ENCODE measurements around the gene PEX12.
"Not testable (repeated sequence)": the region's sequence is repeated elsewhere in the genome, so short reads cannot be mapped to it uniquely, and the experiment has no call there.

PEX12 gene

GRCh38 chr17:35578197-35578928 is at the start of gene PEX12:
PEX12 (minus strand) TSS chr17:35578571; CDS start chr17:35578021, 550 bp downstream.
- peak; percentile 81 for DNase-seq

- no peak for DNase-seq
These were observed 49.0 kb upstream of the PEX12 start for GRCh38 chr17:35627417-35627816.

GRCh38 chr17:35621768-35622167 is 43.4 kb upstream of the PEX12 start:
- DNase-seq, result no peak

GRCh38 chr17:35618628-35619027 is 40.3 kb upstream of the PEX12 start:
- no peak for DNase-seq

- no peak for DNase-seq
These were observed 39.1 kb upstream of the PEX12 start for GRCh38 chr17:35617505-35617904.

- DNase-seq, result no peak
These were observed 38.2 kb upstream of the PEX12 start for GRCh38 chr17:35616536-35616935.

- no peak for DNase-seq
These were observed 36.4 kb upstream of the PEX12 start for GRCh38 chr17:35614810-35615209.

GRCh38 chr17:35612924-35613521 is 34.7 kb upstream of the PEX12 start:
- peak; percentile 36 for DNase-seq

- DNase-seq, result not testable (repeated sequence)
These were observed 32.4 kb upstream of the PEX12 start for GRCh38 chr17:35610746-35611145.

- no peak for DNase-seq
These were observed 31.5 kb upstream of the PEX12 start for GRCh38 chr17:35609831-35610230.

GRCh38 chr17:35607239-35607847 is 29.0 kb upstream of the PEX12 start:
- no peak for DNase-seq

GRCh38 chr17:35605678-35606077 is 27.3 kb upstream of the PEX12 start:
- DNase-seq, result no peak

- no peak for DNase-seq
These were observed 25.3 kb upstream of the PEX12 start for GRCh38 chr17:35603674-35604073.

- DNase-seq, result no peak
These were observed 19.2 kb upstream of the PEX12 start for GRCh38 chr17:35597604-35598003.

- DNase-seq, result no peak
These were observed 18.3 kb upstream of the PEX12 start for GRCh38 chr17:35596530-35597233.

GRCh38 chr17:35596072-35596471 is 17.7 kb upstream of the PEX12 start:
- DNase-seq, result no peak

GRCh38 chr17:35588196-35588920 is 10.0 kb upstream of the PEX12 start:
- DNase-seq, result no peak

- DNase-seq, result peak; percentile 88
These were observed 8.9 kb upstream of the PEX12 start, which contains the start of gene AP2B1 for GRCh38 chr17:35587074-35587961. AP2B1 (plus strand) TSS chr17:35587322; CDS start chr17:35594031, 6,709 bp downstream.

GRCh38 chr17:35586569-35587073 is 8.2 kb upstream of the PEX12 start:
- no peak for DNase-seq

GRCh38 chr17:35584061-35584460 is 5.7 kb upstream of the PEX12 start:
- DNase-seq, result no peak

GRCh38 chr17:35578929-35579432 is 610 bp upstream of the PEX12 start:
- DNase-seq, result no peak
